Fibroblast of skin of right quadriceps (primary cell): ENCODE data around the gene DUSP7.
"Not testable (repeated sequence)": the region's sequence is repeated elsewhere in the genome, so short reads cannot be mapped to it uniquely, and the experiment has no call there.

ENCODE experiments used
- DNase-seq: peaks from one replicate; pipeline ENCODE4 v3.0.0-alpha.2; 2013

DUSP7 gene

DNA sequence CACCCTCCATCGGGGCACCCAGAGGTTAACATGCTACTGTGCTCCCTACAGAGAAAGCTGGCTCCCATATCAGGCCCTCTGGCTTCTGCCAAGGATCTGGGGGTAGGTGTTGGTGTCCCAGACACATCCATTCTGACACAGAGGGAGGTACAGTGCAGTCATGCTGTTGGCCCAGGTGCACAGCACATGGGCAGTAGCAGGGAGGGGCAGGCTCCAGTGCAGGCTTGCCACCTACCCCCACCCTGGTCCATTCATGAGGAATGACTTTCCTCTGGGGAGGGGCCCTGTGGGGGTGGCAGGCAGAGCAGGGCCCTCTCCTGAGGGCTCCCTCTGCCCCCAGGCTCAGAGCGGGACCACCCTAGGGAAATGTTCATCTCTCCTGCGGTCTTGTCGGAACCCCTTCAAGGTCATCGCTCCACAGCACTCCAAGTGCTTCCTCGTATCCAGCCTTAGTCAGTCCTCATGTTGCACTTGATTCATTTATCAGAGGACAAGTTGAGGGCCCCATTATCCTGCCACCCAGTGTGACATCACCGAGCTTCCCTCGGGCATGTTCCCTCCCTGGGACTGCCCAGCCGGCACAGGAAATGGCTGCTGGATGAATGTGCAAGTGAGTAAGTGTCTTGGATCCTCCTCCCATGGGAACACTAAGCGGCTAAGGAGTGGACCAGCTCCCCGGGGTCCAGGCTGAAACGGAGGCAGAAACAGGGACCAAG lies 10.0 kb downstream of the DUSP7 start:
- DNase-seq = peak; percentile 98

DNA sequence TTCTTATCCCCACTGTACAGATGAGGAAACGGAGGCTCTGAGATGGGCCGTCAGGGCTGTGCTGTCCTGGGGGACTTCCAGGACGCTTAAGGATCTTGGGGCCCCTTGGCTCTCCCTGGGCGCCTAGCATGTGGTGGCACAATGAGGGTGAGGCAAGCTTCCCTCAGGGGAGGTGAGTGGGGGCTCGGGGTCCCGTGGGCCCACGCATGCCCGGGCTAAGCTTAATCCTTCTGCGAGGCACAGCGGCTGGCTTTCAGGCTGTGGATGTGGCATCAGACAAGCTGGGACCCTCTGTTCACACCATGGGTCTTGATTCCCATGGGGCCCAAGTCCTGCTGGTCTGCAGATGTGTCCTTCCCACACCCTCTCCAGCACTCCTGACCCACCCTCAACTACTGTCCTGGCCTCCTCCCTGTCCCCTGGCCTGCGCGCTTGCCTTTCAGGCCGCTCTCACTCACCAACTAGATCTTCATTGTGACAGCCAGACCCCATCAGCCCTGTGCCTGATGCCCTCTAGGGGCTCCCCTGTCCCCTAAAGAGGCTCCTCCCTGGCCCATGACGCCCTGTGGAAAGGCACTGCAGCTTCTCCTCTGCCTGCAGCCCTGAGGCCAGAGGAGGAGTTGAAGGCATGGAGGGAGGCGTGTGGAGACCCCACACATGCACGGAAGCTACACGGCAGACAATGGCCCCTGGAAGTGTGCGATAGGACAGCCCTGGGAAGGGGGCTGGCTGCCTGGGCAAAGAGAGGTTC lies 11.3 kb downstream of the DUSP7 start:
- no peak for DNase-seq

DNA sequence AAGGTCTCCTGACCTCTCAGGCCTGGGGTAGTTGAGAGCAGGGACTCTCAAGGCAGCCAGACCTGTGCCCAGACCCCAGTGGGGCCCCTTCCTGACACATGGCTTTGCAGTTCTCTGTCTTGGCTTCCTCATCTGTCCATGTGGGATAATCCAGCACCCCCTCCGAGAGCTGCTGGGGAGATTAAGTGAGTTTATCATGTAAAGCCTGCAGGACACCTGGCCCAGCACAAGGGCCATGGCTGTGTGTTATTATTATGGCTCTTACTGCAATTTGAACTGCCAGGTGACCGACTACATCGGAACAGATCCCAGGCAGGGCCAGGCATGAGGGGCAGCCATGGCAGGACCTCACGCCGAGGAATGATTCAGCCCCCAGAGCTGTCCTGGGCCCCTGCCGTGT lies 12.6 kb downstream of the DUSP7 start:
- DNase-seq = no peak

DNA sequence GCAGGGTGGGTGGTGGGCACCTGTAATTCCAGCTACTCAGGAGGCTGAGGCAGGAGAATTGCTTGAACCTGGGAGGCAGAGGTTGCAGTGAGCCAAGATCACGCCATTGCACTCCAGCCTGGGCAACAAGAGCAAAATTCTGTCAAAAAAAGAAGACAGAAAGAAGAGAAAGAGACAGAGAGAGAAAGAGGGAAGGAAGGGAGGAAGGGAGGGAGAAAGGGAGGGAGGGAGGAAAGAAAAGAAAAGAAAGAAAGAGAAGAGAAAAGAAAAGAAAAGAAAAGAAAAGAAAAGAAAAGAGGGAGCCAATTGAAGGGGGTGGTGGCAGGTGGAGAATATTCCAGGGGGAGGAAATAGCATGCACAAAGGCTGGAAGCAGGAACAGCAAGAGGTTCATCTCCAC lies 13.3 kb downstream of the DUSP7 start:
- DNase-seq = not testable (repeated sequence)

DNA sequence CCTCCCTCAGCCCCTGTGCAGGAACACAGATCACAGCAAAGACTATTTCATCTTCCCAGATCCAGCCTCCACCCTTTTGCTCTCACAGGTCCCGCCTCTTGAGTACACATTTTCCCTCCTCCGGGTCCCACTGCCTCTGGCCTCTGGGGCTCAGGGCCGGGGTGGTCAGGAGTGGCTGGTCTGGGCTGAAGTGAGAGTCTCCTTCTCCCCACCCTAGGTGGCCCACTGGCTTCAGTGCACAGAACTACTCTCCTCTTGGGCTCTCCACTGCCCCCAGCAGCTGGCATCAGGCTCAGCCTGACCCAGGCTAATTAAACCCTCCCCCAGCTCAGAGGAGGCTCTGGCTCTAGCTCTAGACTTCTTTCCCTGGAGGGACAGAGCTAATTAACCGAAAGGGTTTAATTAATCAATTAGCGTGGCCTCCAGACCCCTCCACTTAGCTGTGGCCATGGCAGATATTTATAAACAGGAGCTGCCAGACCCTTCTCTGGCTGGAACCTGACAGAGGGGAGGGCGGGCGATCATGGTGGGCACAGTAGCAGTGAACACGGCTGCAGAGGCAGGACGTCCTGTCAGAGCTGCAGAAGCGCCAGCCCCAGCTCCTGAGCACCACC lies 15.1 kb downstream of the DUSP7 start:
- DNase-seq = no peak

DNA sequence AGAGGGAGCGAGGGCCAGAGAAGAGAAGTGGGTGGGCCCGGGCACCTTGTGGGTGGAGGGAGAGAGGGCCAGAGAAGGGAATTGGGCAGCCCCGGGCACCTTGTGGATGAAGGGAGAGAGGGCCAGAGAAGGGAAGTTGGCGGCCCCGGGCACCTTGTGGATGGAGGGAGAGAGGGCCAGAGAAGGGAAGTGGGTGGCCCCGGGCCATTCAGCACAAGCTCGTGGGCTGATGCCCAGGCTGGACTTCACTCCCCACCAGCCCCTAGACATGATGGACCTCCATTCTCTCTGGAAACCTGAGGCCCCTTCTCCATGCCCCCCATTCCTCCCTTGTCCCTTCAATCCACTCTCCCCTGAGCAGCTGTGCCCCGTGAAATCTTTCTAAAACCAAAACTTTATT lies 15.8 kb downstream of the DUSP7 start:
- no peak for DNase-seq

DNA sequence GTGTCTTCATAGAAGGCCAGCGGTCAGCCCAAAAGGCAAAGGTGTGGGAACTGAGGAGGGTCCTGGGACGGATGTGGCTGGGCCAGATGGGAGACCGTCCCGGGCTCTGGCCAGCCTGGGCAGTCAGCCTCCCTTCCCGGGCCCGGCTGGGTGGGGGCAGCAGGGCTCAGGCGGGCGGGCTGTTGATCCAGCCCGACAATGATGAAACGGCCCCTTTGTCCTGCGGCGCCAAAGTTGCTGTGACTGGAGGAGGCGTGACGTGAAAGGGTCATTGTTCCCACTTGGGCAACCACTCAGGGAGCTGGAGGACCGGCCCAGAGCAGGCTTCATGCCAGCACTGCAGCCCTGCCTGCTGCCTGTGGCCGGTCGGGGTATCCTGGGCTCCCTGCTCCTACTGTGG lies 16.5 kb downstream of the DUSP7 start:
- DNase-seq = no peak

DNA sequence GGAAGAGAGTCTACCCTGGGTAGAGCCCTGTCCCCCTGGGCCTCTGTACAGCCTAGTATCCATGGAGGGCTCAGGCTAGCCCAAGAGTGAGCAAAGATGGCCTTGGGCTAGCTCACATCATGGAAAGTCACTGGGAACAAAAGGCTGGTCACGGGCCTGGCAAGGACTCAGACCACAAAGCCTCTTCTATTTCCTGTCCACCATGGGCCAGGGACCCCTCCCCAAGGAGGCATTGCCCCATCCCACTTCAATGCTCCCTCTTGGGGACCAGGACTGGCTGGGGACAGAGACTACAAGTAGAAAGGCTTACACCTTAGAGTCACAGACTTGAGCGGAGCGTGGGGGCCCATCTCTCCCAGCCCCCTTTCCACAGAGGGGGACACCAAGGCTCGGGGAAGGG lies 16.9 kb downstream of the DUSP7 start:
- DNase-seq = no peak

DNA sequence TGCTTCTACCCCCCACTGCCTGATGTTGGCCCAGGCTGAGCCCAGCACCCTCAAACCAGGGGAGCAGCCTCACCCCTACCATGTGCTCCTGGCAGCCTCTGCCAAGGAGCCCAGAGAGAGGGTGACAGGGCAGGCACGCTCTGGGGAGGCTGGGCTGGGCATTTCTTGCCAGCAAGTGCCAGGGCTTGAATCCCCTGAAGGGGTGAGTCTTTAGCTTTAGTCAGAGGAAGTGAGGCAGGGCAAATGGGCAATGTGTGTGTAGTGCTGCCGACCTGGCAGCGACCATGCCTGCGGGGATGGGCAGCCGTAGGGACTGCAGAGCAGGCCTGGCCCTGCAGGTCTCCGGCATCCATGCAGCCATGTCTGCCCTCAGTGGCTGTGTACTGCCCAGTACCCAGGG lies 18.1 kb downstream of the DUSP7 start:
- no peak for DNase-seq

DNA sequence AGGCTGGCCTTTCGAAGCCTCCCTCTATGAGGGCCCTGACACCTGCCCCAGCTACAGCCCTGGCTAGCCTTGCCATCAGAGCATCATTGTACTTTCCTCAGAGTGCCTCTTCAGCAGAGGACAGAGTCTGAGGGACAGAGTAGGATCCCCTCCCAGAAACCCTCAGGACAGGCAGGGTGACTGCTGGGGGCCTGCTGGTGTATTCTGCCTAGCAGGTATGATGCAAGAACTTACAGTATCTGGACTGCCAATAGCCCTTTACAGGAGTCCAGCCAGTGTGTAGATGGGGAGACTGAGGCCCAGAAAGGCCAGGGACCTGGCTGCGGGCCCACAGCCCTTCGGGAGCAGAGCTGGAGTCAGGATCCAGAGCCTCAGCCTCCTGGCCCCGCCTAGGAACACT lies 19.1 kb downstream of the DUSP7 start:
- DNase-seq = no peak

DNA sequence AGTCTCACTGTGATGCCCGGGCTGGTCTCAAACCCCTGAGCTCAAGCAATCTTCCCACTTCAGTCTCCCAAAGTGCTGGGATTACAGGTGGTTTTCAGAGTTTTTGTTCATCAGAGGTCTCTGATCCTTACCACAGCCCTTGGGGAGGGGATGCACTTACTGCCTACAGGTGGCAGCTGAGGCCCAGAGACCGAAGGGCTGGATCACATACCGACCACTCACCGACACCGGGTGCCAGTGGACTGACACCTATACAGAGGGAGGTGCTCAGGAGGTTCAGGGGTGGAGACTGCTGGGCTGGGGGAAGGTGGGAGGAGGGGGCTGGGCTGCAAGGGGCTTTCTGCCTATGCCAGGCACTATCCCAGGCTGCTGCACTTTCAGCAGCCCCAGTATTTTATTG lies 19.5 kb downstream of the DUSP7 start:
- no peak for DNase-seq

DNA sequence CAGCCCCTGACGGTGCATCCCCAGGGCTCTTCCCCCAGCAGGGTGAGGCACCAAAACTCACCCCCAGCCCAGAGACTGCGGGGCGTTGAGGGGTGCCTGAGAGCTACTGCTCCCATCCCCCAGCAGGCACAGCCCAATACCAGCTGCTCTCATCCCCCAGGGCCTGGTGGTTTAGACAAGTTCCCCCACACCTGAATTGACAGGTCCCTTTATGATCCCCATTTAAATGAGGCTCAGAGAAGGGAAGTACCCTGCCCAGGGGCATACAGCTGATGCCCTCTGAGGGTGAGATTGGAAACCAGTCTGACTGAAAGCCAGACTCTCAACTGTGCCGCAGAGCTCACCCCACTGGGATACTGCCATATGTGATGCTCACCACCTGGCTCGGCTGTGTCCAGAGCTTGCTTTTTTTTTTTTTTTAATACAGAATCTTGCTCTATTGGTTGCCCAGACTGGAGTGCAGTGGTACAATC lies 20.1 kb downstream of the DUSP7 start:
- no peak for DNase-seq

DNA sequence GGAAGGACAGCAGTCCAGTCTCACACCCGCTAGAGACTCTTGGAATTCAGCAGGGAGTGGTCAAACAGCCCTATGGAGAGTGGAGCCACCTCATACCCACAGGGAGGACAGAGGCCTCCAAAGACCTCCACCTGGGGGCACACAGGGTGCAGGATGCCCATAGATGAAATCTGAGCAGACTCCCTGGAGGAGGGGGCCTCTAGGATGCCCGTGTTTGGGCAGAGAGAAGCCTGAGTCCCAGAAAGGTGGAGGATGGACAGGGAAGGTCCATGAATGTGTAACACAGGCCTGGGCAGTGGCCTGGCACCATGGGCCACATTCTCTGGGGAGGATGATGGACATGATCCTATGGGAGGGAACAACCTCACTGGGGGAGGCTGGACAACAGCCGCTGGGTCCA lies 21.7 kb downstream of the DUSP7 start:
- DNase-seq = no peak

DNA sequence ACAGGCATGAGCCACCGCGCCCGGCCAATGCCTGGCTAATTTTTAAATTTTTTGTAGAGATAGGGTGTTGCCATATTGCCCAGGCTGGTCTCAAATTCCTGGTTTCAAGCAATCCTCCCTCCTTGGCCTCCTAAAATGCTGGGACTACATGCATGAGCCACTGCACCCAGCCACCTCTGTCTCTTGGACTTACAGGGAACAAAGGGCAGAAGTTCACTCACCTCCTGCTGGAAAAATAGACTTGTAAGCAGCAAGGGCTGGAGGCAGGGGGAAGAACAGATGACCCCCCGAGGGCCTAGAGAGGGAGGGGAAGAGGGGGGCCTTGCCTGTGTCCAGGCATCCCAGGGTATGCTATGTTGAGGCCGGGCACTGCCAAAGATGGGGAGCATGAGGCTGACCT lies 22.2 kb downstream of the DUSP7 start:
- no peak for DNase-seq

DNA sequence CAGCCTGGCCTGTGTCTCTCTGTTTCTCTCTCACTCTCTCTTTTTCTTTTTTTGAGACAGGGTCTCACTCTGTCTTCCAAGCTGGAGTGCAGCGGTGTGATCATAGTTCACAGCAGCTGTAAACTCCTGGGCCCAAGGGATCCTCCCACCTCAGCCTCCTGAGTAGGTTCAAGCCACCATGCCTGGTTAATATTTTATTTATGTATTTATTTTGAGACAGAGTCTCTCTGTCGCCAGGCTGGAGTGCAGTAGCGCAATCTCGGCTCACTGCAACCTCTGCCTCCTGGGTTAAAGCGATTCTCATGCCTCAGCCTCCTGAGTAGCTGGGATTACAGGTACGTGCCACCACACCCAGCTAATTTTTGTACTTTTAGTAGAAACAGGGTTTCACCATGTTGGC lies 22.6 kb downstream of the DUSP7 start:
- not testable (repeated sequence) for DNase-seq

DNA sequence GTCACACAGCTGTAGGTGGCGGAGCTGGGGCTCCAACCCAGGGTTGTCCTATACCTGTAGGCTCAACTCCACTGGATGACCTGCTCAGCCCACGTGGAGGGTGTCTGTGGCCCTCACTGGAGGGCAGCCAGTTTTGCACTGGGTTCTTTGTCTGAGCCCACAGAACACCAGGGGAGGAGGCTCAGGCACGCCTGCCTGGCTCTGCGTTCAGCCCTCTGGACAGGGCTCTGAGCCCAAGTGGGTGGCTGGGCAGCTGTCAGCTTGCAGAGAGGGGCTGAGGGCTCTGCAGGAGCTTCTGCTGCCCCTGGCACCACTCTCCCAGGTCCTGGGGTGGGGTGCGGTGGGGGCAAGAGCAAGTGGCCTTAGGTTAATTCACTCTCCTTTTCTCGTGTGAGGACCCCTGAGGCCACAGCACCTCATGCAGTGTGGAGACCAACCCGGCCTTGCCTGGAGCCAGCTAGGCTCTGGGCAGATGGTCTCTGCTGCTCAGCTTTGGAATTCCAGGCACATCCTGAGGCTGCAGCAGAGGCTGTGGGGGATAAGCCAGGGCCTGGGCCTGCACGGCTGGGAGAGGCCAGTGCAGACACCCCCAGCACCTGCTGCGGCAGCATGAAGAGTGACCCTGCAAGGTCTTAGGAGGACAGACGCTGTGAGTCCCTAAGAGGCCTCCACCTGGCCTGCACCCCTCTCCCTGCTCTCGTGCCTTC lies 23.5 kb downstream of the DUSP7 start:
- DNase-seq = no peak

DNA sequence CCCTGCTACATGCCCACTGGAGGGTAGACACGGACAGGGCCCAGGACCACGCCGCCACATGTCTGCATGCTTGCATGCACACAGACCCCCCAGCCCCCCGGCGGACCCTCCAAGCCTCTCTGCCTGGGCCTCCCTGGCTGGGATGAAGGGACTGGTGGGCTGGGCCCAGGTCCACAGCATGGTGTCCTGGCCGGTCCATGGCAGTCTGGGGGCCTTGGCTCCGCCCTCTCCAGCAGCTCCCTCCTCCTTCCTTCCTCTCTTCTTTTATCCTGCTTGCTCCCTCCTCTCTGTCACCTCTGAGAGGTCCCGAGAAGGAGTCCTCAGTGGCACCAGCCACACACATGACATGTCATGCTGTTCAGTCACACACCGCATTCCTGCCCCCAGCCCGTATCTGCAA lies 24.5 kb downstream of the DUSP7 start:
- DNase-seq = no peak

DNA sequence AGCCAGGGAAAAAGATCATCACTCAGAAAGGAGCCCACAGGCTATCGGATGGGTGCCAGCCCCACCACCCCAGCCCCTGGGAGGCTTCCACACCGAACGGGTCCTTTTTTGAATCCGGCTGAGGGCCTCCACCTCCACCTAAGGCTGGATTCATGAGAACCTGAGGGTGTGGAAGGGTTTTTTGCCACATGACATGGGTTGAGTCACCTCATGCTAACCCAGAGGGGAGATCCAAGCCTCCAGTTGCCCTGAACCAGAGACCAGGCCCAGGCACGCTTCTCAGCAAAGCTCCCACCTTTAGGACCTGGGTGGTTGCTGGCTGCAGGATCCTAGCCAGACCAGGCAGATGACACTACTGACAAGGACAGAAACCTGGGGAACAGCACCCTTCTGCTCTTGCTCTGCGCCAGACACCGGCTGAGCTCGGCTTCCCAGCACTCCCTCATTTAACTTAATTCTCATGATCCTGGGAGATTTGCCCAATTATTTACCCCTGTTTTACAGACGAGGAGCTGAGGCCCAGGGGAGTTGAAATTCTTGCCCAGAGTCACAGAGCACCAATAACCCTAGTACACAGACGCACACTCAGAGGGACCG lies 25.6 kb downstream of the DUSP7 start:
- DNase-seq = no peak

DNA sequence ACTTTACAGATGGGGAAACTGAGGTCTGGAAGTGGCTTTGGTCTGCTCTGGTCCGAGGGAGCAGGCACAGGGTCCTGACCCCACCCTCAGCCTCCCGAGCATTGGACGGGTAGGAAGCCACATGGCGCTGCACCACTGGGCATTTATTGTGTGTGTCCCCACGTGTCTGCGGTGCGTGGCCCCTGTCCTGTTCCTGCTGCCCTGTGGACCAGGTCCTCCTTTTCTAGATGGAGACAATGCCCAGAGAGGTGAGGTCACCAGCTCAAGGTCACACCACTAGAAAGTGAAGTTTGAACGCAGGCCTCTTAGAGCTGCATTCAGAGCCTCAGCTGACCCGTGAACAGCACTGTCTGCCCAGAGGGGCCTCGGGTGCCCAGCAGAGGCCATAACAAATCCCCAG lies 26.8 kb downstream of the DUSP7 start:
- no peak for DNase-seq

DNA sequence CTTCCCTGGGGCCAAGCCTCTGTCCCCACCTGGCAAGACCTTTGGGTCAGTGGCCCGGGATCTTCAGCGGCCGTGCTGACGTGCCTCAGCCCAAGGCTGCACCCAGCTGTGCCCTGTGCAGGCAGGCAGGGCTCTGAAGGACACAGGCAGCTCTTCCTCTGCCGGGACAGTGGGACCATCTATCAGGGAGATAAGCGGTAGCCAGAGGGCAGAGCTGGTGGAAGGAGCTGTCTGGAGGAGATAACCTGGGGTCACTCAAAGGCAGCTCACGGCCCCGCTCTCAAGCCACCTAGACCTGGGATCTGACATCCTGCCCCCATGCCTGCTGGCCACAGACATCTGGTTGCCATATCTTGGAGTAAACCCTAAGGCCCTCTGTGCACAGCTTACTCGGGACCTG lies 27.3 kb downstream of the DUSP7 start:
- DNase-seq = no peak

DNA sequence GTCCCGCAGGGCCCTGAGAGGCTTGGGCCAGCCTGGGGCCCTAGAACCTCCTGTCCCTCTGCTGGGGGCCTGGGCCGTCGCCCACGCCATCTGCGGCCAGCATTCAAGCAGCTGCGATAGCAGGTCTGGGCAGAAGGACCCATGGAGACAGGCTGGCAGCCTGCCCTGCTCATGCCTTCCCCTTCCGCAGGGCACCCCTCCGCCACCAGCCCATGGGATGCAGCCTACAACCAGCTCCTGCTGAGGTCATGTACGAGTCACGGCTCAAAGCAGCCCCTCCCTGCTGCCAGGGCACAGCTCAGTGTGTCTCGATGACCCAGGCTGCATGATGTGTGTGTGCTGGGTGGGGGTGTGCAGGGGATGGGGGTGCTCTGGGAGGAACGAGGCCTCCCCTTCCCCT lies 27.8 kb downstream of the DUSP7 start:
- no peak for DNase-seq

DNA sequence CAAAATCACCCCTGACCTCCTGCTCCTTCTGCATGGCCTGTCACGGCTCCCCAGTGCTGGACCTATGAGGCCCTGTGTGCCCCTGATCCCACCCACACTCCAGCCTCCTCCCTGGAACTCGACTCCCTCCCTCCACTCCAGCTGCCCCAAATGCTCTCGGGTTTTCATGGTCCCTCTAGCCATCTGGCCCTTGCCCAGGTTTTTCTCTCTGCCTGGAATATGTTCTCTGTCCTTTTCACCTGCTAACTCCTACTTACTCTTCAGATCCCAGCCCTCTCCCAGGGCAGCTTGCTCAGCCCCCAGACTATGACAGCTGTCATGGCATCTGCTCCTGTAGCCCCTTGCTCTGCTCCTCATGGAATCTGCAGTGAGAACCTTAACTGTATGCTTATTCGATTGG lies 30.3 kb downstream of the DUSP7 start:
- no peak for DNase-seq

DNA sequence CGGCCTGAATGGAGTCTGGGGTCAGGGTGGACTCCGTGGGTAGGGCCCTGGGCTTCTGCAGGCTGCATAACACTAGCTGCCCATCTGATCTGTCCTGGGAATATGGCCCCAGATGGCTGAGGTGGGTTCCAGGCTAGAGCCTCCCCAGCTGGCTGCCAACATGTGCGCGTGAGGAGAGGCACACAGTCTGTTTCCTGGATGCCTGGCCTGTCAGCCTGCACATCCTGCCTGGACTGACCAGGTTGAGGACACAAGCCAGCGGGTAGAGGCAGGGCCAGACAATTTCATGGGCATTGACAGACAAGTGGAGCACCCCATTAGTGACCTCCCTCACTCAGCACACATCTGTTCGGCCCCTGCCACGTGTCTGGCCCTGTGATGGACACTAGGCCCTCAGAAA lies 30.9 kb downstream of the DUSP7 start:
- no peak for DNase-seq
